Measurements from ENCODE around the gene PLXNA3.
"Not testable (repeated sequence)": the region's sequence is repeated elsewhere in the genome, so short reads cannot be mapped to it uniquely, and the experiment has no call there.

Gene PLXNA3

GRCh38 chrX:154481911-154482601 is 24.0 kb downstream of the PLXNA3 start:
- no peak for DNase-seq

DNA sequence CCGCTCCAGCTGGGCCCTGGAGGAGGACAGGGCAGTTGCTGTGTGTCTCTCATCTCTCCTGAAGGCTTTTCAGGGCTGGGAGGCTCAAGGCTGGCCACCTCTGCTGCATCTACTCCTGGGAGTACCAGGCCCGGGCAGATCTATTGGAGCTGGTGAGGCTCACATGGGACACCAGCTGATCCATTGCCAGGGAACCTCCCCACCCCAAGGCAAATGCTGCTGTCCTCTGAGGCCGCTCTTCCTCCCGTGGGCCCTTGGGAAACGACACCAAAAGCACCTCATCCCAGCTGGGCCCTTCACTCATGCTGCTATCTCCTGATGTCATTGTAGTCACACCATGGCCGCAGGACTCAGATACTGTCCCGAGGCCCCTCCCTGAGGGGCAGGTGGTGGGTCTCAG is 24.7 kb downstream of the PLXNA3 start:
- DNase-seq, result no peak

- no peak for DNase-seq
These were observed 25.2 kb downstream of the PLXNA3 start for GRCh38 chrX:154483325-154483724.

DNA sequence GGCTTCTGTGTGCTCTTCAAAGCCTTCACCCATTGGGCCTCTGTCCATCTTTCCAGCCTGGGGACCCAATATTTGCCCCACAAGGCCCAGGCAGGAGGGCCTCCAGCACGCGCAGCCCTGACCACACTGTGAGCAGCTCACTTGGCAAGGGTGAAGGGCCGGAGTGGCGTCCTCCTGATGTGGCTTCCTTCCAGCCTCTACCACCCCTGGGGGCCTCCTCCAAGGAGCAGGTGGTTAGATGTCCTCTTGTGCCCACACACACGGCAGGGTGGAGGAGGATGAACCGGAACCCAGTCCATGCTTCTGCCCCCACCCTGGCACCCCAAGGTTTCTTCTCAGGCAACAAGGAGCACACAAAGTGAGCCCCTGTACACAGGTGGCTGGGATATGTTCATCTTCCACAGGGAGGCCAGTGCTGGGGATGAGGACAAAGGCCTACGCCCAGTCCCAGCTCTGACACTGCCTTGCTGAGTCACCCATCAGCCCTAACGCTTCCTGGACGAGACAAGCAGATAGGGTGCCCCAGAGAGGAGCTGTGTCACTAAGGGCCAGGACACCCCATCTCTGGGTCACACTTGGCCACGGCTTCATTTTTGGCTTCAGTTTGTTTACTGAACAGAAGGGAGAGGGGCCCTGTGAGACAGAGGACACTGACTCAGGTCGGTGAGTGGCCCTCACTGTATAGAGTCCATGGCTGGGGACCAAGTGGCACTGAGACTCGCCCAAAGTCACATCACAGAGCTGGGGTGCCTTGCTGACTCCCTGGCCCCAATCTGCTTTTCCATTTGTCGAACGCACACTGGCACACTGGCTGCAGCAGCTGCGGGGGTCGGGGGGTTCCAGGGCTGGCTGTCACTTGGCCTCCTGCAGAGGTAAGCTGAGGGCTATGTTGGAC is 26.4 kb downstream of the PLXNA3 start:
- no peak for DNase-seq

DNA sequence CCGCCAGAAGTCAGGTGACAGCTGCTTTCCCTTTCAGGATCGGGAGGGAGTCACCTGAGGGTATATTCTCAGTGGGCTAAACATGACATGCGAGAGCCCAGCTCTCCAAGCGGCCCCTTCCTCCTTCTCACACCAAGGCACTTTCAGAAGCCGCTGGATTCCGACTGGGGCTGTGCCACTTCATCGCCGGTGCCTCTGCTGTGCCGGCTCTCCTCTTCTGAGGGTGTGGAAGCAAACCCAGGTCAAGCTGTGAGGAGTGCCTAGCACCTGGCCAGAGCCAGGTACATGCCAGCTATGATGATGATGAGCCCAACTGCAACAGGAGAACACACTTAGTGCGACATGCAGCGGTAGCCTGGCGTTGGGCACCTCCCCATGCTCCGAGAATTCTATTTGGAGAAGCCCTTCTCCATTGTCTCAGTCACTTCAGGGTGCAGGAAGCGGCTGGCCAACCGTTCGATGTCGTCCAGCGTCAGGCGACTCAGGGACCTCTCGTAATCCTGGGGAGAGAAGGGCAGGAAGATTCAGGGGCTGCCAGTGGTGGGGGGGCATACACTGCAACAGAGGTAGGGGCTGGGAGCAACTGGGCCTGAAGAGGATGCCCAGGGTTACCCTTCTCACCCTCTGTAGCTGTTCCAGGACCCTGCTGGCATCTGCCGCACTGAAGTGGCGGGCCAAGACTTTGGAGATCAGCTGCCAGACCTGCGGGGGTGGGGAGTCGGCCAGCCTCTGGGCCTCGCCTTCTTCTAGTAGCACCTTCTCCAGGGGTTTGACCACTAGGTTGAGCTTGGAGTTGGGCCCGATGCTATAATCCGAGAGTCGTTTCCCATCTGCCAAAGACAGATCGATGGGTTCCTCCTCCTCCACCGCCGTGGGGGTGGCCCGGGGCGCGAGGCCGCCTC is 27.3 kb downstream of the PLXNA3 start:
- DNase-seq, result no peak

GRCh38 chrX:154486052-154486395 is 27.9 kb downstream of the PLXNA3 start:
- no peak for DNase-seq

- peak; percentile 45 for DNase-seq
These were observed 28.5 kb downstream of the PLXNA3 start, which contains the start of gene UBL4A for GRCh38 chrX:154486396-154487207. Gene UBL4A (minus strand): TSS chrX:154486615. CDS start chrX:154486584, 31 bp downstream.

DNA sequence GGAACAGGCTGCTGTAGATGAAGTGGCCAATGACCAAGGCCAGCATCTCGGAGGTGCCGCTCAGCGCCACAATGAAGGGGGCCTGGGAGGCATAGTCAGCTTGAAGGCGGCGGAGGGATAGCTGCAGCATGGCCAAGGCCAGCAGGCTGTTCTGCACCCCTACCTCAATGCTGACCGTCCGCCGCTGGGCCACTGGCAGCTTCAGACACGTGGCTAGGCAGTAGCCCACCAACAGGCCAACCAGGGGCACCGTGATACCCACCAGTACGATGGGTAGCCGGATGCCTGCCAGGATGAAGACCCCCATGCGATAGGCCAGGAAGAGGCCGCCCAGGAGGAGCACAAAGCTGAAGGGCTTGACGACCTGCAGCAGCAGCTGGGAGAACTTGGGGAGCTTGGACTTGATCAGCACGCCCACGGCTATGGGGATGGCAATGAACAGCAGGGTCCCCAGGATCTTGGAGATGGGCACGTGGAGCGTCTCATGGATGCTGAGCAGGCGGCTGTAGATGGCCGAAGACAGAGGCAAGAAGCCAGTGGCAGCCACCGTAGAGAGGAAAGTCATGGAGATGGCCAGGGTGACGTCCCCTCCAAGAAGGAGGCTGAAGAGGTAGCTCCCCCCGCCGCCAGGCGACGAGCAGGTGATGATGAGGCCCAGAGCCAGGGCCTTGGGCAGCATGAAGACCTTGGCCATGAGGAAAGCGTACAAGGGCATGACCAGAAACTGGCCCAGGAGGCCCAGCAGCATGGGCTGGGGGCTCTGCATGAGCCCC is 29.6 kb downstream of the PLXNA3 start:
- no peak for DNase-seq

DNA sequence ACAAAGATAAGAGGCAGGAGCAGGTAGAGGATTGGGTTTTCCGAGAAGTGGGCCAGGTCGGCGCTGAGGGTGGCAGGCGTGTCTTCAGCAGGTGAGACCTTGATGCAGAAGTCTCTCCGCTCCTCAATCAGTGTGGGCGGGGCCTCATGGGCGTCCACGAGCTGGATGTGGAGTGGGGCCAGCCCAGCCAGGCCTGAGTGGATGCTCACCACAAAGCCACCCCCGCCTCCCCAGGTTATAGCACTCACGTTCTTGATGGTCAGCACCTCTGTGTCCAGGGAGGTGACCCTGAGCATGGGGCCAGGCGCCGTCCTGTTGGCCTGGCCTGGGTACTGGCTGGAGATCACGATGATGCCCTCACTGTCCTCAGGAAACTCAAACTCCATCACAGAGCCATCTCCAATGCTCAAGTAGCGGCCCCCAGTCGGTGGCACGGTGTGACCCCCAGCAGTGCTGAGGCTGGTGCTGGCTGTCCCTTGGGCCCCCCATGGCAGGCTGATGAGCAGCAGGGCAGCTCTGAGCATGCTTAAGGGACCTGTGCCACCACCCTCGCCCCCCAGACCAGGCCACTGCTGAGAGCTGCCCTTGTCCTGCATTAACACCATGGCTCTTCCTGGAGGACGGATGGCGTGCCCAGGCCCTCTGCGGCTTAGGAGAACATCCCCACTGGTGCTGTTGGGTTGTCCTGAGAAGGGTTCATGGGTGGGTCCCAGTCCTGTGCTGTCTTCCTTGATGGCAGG is 30.4 kb downstream of the PLXNA3 start:
- DNase-seq, result no peak

DNA sequence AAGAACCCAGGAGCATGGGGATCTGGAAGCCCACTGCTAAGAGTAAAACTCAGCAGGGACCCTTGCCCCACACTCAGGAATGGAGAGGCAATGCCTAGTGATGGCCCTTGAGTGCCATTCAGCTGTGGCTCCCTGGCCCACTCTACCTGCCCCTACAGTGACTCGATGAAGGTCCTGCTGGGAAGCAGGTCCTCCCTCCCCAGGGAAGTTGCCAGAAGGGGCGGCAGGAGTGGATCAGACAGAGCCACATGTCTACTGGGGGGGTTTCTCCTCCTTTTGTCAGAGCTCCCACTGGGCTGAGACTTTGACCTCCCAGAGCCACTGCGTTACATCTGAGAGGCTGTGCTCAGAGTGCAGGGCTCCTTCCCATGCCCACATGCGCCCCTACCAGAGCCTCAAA is 31.1 kb downstream of the PLXNA3 start:
- DNase-seq, result no peak

GRCh38 chrX:154490021-154490413 is 31.9 kb downstream of the PLXNA3 start:
- no peak for DNase-seq

GRCh38 chrX:154490414-154491083 is 32.5 kb downstream of the PLXNA3 start, which contains the start of gene SLC10A3:
Gene SLC10A3 (minus strand): TSS chrX:154490629. CDS start chrX:154488940, 1,689 bp downstream.
- DNase-seq, result peak; percentile 42

DNA sequence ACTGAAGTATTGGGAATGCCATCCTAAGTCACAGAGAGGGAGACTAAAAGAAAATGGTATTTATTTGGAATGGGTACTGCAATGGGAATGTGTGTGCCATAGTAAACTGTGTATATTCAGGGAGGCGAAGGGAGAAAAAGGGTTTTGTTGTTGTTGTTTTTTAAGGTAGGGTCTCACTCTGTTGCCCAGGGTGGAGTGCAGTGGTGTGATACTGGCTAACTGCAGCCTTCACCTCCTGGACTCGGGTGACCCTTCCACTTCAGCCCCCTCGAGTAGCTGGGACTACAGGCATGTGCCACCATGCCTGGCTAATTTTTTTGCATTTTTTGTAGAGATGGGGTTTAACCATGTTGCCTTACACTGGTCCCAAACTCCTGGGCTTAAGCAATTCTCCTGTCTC is 36.6 kb downstream of the PLXNA3 start:
- DNase-seq, result no peak

- DNase-seq, result no peak
These were observed 37.4 kb downstream of the PLXNA3 start for GRCh38 chrX:154495472-154495922.

GRCh38 chrX:154496591-154497137 is 38.6 kb downstream of the PLXNA3 start:
- DNase-seq, result not testable (repeated sequence)

- not testable (repeated sequence) for DNase-seq
These were observed 43.3 kb downstream of the PLXNA3 start for GRCh38 chrX:154501423-154501822.

- DNase-seq, result no peak
These were observed 44.0 kb downstream of the PLXNA3 start for GRCh38 chrX:154502098-154502497.

GRCh38 chrX:154502989-154503388 is 44.9 kb downstream of the PLXNA3 start:
- no peak for DNase-seq

DNA sequence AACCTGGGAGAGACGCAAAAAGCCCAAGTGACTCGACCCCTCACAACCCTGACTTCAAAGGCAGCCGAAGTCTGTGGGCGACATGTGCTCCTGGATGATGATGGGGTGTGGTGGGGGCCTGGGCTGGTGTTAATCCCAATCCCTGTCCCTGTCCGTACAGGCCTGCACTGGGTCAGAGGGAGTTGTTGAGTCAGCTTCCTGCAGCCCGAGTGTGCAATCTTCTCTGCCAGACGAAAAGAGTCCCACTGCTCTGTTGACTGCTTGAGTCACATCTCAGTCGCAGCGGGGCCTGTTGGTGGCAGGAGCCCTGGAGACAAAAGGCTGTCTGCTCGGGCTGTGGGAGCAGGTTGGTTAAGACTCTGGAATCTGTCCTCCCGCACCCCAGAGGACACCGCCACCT is 47.7 kb downstream of the PLXNA3 start:
- DNase-seq, result no peak

Data from NCI-H1048 (cell line).